Spleen (tissue), 11 donors: Measurements from ENCODE around the gene FSTL4. TPM values are rescaled to one million over a fixed set of nuclear protein-coding genes. Genes with fewer than 3 reads are reported as not detected.

Source experiments
- DNase-seq: peaks from one replicate; pipeline ENCODE4 v3.0.0-alpha.2; 2020
- H3K27ac ChIP-seq, 8 donors: fragments of 200-600 bp; sonication (generic) in 7 of 8; 1 replicate in 4 of 8; 2 replicates in 4 of 8; pipeline versions ENCODE4 v1.5.0 to v1.8.0; 2016 to 2021; ENCODE audit warnings: inconsistent platforms in 4 of 8, mild to moderate bottlenecking in 4 of 8, moderate library complexity in 1 of 8
- H3K27me3 ChIP-seq, 7 donors: fragments of 200-600 bp; sonication (generic) in 6 of 7; replicated peaks in 1 of 7; 1 replicate in 4 of 7; 2 replicates in 3 of 7; pipeline versions ENCODE4 v1.5.0 to v1.8.0; 2016 to 2021; ENCODE audit warnings: inconsistent platforms in 3 of 7, mild to moderate bottlenecking in 1 of 7
- H3K36me3 ChIP-seq, 6 donors: fragments of 200-600 bp; sonication (generic) in 5 of 6; 1 replicate in 4 of 6; 2 replicates in 2 of 6; pipeline versions ENCODE4 v1.5.0 to v1.8.0; 2016 to 2021; ENCODE audit warnings: inconsistent platforms in 2 of 6
- H3K4me1 ChIP-seq, 6 donors: fragments of 200-600 bp; sonication (generic) in 5 of 6; 1 replicate in 3 of 6; 2 replicates in 3 of 6; pipeline versions ENCODE4 v1.5.0 to v1.8.0; 2016 to 2021; ENCODE audit warnings: inconsistent platforms in 3 of 6
- H3K4me3 ChIP-seq, 8 donors: fragments of 200-600 bp; sonication (generic) in 7 of 8; 1 replicate in 4 of 8; 2 replicates in 4 of 8; pipeline versions ENCODE4 v1.5.0 to v1.8.0; 2016 to 2021; ENCODE audit warnings: inconsistent platforms in 4 of 8, mild to moderate bottlenecking in 4 of 8, moderate library complexity in 2 of 8
- H3K9me3 ChIP-seq, 8 donors: fragments of 200-600 bp; sonication (generic) in 7 of 8; 1 replicate in 4 of 8; 2 replicates in 4 of 8; pipeline versions ENCODE4 v1.5.0 to v1.8.0; 2016 to 2021; ENCODE audit warnings: inconsistent platforms in 4 of 8
- POLR2A ChIP-seq, 3 donors: fragments of 450-650 bp; IDR thresholded peaks; one replicate each; pipeline ENCODE4 v1.5.1; 2017; ENCODE audit warnings: antibody characterized with exemption in 3 of 3, mild to moderate bottlenecking in 1 of 3
- POLR2AphosphoS5 ChIP-seq, 3 donors: sonication (generic); formaldehyde crosslinking; IDR thresholded peaks; one replicate each; pipeline ENCODE4 v1.5.1; 2017; ENCODE audit warnings: antibody characterized with exemption in 3 of 3
- WGBS, 5 donors: extraction: QIAGEN DNeasy Blood & Tissue Kit in 3 of 5; methylation state at CpG; one replicate each; pipeline versions ENCODE4 v1.1.5 to v1.1.7; 2013 to 2018; 5-methylcytosine and 5-hydroxymethylcytosine counted together
- intact Hi-C: fragments of 100-400 bp; cut with DNase I; formaldehyde crosslinking; loops from one replicate; pipeline ENCODE4 v1.15.0; 2023; ENCODE audit warnings: low total_unique reads
- polyA plus RNA-seq, 3 donors: library from polyadenylated mRNA; stranded (reverse); fragments of 200-250 nt; gene quantifications; one replicate each; pipeline ENCODE4 v1.2.1, GENCODE V29; 2013
- total RNA-seq, 7 donors: library from RNA; depleted of rRNA in 3 of 7; stranded (reverse); fragments of >200 nt in 3 of 7; fragmentation: NEBNext Ultra II Directional in 4 of 7; extraction: Animal tissue kit (Norgen Biotek cat#: 25700) in 4 of 7; gene quantifications; one replicate each; pipeline versions ENCODE4 v1.1.0 to v1.2.1, GENCODE V29; 2016 to 2021
- TF ChIP-seq, protein P1 (sequence below), 11 experiments: fragments of 200-600 bp in 7 of 11; fragments of 450-650 bp in 4 of 11; sonication (generic) in 4 of 11; IDR thresholded peaks in 8 of 11; conservative IDR thresholded peaks in 3 of 11; 1 replicate in 7 of 11; 2 replicates in 4 of 11; pipeline versions ENCODE4 v1.4.0 to v1.8.0; 2016 to 2021; ENCODE audit warnings: antibody characterized with exemption in 11 of 11, inconsistent platforms in 4 of 11, mild to moderate bottlenecking in 1 of 11
- donor health status: healthy with polysubstance abuse.
- donor health status: DM: no; HTN: no; CAD: no; lungs with moderate emphysema.
- donor health status: DM: no; HTN: no; CAD: no.
- donor health status: Bipolar disorder and iron deficiency.
- donor health status: healthy.
- donor health status: DM: no; HTN: no; CAD: no.
- donor health status: DM: yes; HTN: yes; CAD: no.

The FSTL4 gene
- total and polyA plus RNA-seq, 10 donors = under 0.01 to 1.0 (median 0.37) TPM; not detected in 4

DNA sequence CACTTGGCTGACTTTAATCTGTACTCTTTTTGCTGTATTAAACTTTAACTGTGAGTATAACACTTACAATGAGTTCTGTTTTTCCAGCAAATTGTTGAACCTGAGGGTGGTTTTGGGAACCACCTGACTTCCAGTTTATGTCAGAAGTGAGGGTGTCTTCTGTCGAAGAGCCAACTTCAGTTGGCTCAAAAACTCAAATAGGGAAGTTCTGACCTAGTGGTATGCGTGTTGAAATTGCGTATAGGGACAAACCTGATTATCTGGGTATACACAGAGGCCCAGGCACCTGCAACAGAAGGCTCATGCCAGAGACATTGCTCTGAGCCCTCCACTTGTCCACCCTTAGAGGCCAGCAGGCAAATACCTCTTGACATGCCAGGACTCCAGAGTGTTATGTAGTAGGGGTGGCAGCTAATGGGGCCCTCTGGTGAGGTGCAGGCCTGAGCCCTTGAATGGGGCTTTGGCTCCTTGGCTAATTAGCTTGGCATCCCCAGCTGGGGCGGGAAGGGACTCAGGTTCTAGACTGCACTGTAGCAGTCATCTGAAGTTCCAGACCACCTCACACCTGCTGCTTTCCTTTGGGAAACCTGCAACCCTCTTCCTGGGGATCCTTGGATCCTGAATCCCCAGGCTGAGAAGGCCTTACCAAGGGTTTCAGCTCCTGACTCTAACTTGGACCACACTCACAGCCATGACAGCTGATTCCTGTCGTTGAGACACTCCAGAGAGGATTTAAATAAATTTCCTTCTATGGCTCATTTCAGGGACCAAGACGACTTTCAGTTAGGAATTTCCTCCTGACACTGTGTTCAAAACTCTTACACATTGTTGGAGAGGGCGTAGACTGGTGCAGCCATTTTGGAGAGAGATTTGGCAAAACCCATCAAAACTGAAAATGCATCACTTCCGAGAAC lies 370.9 kb downstream of the FSTL4 start:
- WGBS, 5 donors = 64 to 77% (median 65%) methylated on average over 8 of the region's 8 CpGs
- Histone ChIP-seq H3K4me1 (no peaks in the 10 kb centered on the region), H3K36me3 (no peaks in the 10 kb centered on the region), H3K27me3 (no peaks in the 10 kb centered on the region), H3K9me3 (no peaks in the 10 kb centered on the region), H3K4me3 (no peak overlapping the region), H3K27ac (no peak overlapping the region)
- TF ChIP-seq POLR2AphosphoS5 (IDR thresholded peaks at IDR 0.05) (no peak), POLR2A (IDR thresholded peaks at IDR 0.05) (no peak)
- TF ChIP-seq, protein P1, sequence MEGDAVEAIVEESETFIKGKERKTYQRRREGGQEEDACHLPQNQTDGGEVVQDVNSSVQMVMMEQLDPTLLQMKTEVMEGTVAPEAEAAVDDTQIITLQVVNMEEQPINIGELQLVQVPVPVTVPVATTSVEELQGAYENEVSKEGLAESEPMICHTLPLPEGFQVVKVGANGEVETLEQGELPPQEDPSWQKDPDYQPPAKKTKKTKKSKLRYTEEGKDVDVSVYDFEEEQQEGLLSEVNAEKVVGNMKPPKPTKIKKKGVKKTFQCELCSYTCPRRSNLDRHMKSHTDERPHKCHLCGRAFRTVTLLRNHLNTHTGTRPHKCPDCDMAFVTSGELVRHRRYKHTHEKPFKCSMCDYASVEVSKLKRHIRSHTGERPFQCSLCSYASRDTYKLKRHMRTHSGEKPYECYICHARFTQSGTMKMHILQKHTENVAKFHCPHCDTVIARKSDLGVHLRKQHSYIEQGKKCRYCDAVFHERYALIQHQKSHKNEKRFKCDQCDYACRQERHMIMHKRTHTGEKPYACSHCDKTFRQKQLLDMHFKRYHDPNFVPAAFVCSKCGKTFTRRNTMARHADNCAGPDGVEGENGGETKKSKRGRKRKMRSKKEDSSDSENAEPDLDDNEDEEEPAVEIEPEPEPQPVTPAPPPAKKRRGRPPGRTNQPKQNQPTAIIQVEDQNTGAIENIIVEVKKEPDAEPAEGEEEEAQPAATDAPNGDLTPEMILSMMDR (IDR thresholded peaks at IDR 0.05 in 8 of 11, conservative IDR thresholded peaks at IDR 0.05 in 3 of 11) = no peak
- DNase-seq = peak; percentile 53
- intact Hi-C loops = no loop called here

DNA sequence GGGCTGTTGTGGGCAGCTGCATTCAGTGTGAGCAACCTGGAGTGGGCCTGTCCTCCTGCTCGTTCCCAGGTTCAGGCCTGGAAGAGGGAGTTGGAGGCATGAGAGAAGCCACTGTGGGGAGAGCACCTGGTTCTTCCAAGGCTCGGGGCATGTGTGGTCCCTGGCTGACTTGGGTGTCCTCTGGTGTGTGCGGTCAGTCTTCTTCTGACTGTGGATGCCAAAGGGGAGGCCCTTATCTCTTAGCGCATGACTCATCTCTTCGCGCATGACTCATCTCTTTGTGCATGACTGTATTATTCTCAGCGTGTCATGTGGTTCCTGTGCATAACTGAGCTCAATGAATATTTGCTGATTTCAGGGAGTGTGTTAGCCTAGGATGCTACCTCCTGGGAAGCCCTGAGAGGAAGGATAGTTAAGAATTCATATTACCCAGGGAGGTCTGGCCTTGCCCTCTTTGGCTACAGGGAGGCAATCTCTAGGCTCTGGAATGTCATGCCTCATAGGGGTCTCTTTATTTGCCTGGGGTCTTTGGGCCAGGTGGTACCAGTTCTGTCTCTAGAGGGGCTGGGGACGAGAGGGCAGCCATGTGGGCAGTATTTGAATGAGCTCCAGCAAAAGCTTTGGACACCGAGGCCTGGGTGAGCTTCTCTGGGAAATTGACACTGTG lies 371.8 kb downstream of the FSTL4 start:
- Histone ChIP-seq H3K36me3 (no peaks in the 10 kb centered on the region), H3K9me3 (no peaks in the 10 kb centered on the region), H3K4me1 (no peaks in the 10 kb centered on the region), H3K27ac (no peak overlapping the region), H3K4me3 (no peak overlapping the region), H3K27me3 (no peaks in the 10 kb centered on the region)
- intact Hi-C loops = no loop called here
- 60 to 88% (median 68%) methylated on average over 8 to 9 of the region's 9 CpGs for WGBS, 5 donors
- DNase-seq = peak; percentile 40
- no peak for TF ChIP-seq POLR2AphosphoS5 (IDR thresholded peaks at IDR 0.05)
- TF ChIP-seq POLR2A (IDR thresholded peaks at IDR 0.05) = no peak
- TF ChIP-seq, protein P1 (IDR thresholded peaks at IDR 0.05 in 8 of 11, conservative IDR thresholded peaks at IDR 0.05 in 3 of 11) = no peak

DNA sequence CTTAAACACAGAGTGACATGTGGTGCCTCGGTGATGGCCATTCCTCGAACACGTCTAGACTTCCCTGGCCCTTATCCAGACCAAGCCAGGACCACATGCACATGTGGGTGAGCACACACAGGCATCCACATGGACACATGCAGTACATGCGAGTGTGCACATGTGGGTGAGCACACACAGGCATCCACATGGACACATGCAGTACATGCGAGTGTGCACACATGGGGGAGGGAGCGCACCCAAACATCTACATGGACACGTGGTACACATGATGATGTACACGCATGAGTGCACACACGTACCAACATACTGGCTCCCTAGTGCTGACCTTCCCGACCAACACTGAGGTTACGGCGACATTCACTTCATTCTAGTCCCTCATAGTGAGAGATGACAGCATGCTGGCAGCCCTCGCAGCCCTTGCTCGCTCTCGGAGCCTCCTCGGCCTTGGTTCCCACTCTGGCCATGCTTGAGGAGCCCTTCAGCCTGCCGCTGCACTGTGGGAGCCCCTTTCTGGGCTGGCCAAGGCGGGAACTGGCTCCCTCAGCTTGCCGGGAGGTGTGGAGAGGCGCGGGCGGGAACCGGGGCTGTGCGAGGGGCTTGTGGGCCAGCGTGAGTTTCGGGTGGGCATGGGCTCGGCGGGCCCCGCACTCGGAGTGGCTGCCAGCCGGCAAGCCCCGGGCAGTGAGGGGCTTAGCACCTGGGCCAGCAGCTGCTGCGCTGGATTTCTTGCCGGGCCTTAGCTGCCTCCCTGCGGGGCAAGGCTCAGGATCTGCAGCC lies 373.7 kb downstream of the FSTL4 start:
- Histone ChIP-seq H3K4me3 (no peak overlapping the region), H3K27me3 (no peaks in the 10 kb centered on the region), H3K4me1 (no peaks in the 10 kb centered on the region), H3K9me3 (no peaks in the 10 kb centered on the region), H3K27ac (no peak overlapping the region), H3K36me3 (no peaks in the 10 kb centered on the region)
- TF ChIP-seq POLR2A (IDR thresholded peaks at IDR 0.05) (no peak), POLR2AphosphoS5 (IDR thresholded peaks at IDR 0.05) (no peak)
- TF ChIP-seq, protein P1 (IDR thresholded peaks at IDR 0.05 in 8 of 11, conservative IDR thresholded peaks at IDR 0.05 in 3 of 11) = no peak
- intact Hi-C loops = no loop called here
- 90 to 94% (median 93%) methylated on average over 26 to 35 of the region's 35 CpGs for WGBS, 5 donors
- peak; percentile 63 for DNase-seq
